Cardiac septum (tissue), 1 donor: ENCODE measurements around the gene RALBP1. TPM values are rescaled to one million over a fixed set of nuclear protein-coding genes. Genes with fewer than 3 reads are reported as not detected.
"Not testable (repeated sequence)": the region's sequence is repeated elsewhere in the genome, so short reads cannot be mapped to it uniquely, and the experiment has no call there.

Experiments used
- DNase-seq: peaks from one replicate; pipeline ENCODE4 v3.0.0-alpha.2; 2020; ENCODE audit warnings: low spot score
- intact Hi-C: fragments of 100-400 bp; cut with DNase I; formaldehyde crosslinking; loops from one replicate; pipeline ENCODE4 v1.14.0; 2022
- total RNA-seq: library from RNA; stranded (reverse); fragmentation: NEBNext Ultra II Directional; extraction: Animal tissue kit (Norgen Biotek cat#: 25700); gene quantifications from one replicate; pipeline ENCODE4 v1.2.1, GENCODE V29; 2021
- donor health status: DM: no; HTN: no; CAD: no.

RALBP1 gene
- total RNA-seq, 1 donor from 2014 or later = 51.0 TPM

DNA sequence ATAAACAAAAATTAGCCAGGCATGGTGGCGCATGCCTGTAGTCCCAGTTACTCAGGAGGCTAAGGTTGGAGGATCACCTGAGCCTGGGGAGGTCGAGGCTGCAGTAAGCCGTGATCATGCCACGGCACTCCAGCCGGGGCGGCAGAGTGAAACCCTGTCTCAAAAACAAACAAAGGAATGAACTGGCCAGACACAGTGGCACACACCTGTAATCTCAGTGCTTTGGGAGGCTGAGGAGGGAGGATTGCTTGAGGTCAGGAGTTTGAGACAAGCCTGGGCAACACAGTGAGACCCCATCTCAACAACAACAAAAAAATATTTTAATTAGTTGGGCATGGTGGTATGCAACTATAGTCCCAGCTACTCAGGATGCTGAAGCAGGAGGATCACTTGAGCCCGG, 24.4 kb upstream of the RALBP1 start:
- DNase-seq, intact Hi-C loops: not testable (repeated sequence)

DNA sequence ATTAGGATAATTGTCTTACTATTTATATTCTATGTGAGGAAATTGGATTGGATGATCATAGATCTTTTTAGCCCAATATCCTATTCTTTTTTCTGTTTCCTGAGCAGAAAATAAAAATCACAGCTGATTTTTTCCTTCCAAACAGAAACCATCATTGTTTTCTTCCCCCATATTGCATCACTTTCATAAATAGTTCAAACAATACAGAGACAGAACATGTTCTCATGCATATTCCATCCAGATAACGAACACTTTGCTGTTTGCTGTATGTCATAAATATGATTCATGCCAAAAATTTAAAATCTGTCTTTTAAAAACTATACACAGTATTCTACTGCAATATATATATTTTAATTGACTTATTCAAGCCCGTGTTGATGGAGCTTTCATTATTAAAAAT, 22.0 kb upstream of the RALBP1 start:
- intact Hi-C loops = no loop called here
- DNase-seq = no peak

DNA sequence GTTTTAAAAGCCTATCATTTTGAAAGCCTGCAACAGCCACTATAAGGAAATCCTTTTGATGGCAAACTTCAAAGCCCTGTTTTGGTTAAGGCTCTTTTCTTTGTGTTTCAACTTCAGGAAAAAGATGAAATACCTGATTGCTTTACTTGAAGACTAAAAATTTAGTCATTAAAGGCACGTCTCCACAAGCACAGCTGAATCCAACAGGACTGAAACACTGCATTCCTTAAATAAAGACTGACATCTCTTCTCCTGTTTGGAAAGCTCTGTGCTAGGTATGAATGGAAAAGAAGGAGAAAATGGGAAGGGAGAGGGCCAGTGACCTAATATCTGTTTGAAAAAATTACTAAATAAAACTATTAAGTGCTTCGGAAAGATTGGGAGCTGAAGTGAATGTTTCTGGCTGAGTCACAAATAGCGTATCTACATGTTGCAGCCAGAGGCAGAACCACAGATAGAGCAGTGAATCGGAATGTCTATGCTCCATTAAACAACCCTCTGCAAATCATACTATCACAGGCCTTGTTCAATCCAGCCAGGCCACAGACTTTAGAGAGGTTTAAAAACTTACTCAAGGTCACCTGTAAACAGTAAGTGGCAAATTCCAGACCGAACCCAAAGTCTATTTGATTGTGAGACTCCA, 21.1 kb upstream of the RALBP1 start:
- intact Hi-C loops = no loop called here
- no peak for DNase-seq

DNA sequence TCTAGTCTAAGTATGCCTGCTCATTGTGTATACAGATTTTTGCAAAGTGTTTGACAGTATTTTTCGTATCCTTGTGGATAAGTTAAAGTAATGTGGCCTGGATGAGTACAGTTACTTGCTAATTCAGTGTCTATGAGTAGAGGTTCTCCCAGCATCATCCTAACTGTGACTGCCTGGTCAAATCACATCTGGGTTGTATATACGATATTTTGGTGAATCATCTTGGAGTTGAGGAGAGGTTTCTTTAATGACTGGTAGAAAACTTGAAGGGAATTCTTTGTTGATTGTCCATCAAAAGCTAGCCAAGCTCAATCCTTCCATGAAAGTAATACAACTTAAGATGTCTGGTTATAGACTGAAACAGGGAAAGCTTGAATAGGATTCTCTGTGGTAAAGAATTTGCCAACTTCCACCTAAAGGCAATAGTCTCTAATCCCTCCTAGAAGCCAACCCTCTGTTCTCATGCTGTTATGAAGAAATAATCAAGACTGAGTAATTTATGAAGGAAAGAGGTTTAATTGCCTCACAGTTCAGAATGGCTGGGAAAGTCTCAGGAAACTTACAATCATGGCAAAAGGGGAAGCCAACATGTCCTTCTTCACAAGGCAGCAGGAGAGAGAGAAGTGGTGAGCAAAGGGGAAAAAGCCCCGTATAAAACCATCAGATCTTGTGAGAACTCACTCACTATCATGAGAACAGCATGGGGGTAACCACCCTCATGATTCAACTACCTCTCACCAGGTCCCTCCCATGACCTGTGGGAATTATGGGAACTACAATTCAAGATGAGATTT, 19.4 kb upstream of the RALBP1 start:
- no peak for DNase-seq
- intact Hi-C loops = no loop called here

DNA sequence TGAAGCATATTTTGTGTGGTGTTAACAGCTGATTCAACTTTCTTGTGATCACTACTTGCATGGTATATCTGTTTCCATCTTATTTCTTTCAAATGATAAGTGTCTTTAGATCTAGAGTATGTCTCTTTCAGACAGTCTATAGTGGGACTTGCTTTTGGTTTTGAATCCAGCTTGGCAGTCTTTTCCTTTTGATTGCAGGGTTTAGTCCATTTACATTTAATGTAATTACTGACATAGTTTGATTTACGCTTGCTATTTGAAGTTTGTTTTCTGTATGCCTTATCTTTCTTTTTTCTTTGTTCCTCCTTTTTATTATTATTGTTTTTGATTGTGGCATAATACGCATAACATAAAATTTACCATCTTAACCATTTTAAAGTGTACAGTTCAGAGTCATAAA, 9.2 kb upstream of the RALBP1 start:
- DNase-seq = no peak
- intact Hi-C loops = no loop called here

DNA sequence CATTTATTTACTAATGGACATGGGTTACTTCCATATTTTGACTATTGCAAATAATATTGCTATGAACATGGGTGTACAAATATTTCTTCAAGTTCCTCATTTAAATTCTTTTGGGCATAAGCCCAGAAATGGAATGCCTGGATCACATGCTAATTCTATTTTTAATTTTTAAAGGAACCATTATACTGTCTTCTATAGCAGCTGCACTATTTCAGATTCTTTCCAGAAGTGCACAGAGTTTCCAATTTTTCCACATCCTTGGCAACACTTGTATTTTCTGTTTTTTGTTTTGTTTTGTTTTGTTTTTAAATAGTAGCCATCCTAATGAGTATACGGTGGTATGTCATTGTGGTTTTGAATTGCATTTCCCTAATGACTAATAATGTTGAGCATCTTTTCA, 8.5 kb upstream of the RALBP1 start:
- intact Hi-C loops = no loop called here
- DNase-seq = no peak

DNA sequence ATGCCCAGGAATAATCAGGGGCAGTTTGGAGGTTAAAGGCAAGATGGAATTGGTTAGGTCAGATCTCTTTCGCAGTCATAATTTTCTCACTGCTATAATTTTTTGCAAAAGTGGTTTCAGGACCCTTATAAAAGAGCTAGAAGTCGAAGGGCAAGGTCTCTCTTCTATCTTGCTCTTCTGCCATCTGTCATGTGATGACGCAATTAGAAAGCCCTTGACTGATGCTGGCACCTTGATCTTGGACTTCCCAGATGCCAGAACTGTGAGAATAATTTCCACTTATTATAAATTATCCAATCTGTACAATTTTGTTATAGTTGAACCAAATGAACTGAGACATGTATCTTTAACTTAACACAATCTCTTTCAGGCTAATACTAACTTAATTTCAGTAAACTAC, 6.3 kb upstream of the RALBP1 start:
- no peak for DNase-seq
- intact Hi-C loops = no loop called here

DNA sequence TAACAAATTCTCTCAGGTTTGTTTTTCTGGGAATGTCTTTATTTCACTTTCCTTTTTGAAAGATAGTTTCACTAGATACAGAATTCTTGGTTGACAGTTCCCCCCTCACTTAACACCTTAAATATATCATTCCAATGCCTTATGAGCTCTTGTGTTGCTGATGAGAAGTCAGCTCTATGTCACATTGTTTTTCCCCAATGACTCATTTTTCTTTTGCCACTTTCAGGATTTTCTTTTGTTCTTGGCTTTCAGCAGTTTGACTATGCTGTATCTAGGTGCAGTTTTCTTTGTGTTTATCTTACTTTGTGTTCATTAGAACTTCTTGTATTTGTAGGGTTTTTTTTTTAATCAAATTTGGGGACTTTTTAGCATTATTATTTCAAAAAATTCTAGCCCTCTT, 5.6 kb upstream of the RALBP1 start:
- no peak for DNase-seq
- intact Hi-C loops = loop anchor here (10.0 kb wide), 2 partner anchors 135 to 325 kb away; partner anchors contain the start of gene TWSG1

DNA sequence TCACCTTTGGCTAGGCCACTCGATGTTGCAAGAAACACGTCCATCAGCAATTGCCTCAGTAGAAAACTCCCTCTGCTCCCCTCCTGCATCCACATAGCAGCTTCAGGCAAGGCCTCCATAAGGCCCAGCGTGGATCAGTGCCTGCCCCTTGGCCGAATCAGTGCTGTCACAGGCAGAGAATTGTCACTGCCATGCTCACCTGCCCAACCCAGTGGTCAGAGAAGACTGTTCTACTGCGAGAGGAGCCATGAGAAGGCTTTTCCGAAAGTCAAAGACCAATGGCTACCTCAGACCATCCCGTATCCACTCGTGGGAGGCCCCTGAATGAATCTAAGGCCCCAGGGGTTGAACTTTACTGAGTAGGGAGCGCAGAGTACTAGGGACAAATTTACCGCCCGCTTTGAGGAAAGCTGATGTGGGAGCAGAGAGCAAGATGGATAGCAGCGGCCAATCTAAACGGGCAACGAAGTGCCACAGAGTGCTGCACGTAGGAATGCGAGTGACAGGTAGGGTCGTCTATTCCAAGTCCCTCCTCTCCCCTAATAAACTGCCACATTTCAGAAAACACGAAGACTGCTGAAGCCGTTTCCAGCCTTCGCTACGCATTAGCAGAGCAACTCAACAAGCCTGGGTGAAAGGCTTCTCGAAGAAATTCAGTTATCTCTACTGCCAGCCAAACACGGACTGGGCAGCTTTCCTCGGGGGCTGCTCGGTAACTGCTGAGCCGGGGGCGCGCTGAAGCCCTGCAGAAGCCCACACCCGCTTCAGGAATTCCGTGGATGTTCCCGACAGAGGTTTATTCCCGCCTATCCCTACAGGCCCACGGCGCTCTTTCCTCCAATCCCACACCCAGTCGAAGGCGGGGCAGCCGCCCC, 968 bp upstream of the RALBP1 start:
- intact Hi-C loops = loop anchor here (10.0 kb wide), 2 partner anchors 140 to 330 kb away; partner anchors contain the start of gene TWSG1
- DNase-seq = no peak

DNA sequence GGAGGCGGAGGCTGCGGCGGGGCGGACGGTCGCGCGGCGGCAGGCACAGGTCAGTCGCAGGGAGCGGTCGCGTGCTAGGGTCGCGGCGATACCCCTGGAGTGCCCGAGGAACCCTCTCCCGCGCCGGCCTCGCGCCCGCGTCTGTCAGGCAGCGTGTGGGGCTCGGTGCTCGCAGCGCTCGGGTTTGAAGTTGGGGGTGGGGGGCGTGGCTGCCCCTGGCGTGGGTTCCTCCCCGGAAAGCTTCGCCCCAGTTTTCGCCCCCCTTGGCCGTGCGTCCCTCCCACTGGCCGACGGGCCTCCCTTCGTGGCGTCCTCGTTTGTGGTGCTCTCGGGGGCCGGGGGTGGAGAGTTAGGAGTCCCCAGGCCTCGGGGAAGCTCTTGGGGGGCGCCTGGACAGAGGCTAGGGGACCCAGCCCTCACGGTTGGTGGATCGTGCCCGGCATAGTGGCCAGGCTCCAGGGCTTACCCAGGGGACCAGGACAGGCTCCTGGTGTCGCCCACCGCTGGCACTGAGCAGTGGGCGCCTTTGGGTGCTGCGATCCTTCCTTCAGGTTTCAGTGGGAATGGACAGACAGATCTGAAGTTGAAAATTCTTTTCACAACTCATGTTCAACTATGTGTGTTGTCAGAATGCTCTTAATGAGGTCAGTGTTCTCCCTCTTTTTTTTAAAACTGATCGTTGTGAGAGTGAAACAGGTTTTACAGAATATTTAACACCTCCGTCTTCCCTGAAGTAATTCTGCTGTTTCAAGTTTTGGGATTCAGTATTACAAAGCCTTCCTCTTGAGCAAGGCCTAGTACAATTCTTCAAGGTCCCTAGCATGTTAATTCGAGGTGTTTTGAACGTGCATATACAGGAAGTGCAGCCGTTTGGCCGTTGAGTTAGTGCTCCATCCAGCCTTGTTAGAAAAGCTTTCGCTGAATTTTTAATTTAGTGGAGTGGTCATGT, 604 bp downstream of the RALBP1 start:
- intact Hi-C loops = loop anchor here (5.0 to 10.0 kb wide), 3 partner anchors 41 to 331 kb away; partner anchors contain the start of gene TWSG1
- no peak for DNase-seq

DNA sequence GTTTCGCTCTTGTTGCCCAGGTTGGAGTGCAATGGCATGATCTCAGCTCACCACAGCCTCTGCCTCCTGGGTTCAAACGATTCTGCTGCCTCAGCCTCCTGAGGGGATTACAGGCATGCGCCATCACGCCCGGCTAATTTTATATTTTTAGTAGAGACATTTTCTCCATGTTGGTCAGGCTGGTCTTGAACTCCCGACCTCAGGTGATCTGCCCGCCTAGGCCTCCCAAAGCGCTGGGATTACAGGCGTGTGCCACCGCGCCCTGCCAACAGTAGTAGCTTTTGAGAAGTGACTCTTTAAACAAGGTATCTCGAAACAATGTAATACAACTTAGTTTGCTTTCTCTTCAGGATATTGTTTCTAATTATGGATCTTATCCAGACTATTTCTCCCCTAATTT, 1.6 kb downstream of the RALBP1 start:
- not testable (repeated sequence) for DNase-seq
- intact Hi-C loops = loop anchor here (5.0 to 10.0 kb wide), 3 partner anchors 40 to 332 kb away; partner anchors contain the start of gene TWSG1

DNA sequence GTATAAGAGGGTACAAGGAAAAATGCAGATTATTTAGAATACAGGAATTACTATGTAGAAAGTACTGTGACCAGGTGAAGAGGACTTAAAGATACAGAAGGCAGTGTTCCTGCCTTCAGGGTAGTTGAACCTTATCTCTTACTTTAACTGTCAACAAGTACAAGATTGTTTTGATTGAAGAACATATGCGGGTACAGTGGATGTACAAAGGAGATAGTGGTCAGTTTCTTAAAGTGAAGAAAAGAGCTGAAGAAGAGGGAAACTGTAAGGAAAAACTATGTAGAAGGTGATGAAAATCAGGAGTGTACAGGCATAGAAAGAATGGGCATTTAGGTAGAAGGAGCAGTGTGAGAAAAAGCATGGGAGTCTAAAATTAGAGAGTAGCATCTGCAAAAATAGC, 2.2 kb downstream of the RALBP1 start:
- intact Hi-C loops = loop anchor here (5.0 to 10.0 kb wide), 3 partner anchors 40 to 333 kb away; partner anchors contain the start of gene TWSG1
- no peak for DNase-seq

DNA sequence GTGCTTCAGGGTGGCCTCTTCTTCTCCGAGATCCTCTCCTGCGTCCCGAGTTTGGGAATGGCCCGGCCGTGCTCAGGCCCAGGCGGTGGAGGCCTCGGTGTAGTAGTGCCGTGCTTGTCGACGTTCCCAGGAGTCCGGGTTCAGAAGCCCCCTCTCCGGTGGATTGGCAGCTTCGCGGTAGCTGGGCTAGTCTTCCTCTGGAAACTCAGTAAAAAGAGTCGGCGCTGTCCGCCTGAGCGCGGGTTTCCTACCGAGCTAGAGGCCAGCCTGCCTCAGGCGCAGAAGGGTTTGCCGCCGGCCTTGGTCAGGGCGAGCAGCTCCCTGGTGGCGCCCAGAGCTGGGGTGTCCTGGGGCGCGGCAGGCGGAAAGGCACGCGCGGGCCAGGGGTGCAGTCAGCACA, 3.2 kb downstream of the RALBP1 start:
- no peak for DNase-seq
- intact Hi-C loops = loop anchor here (5.0 to 10.0 kb wide), 3 partner anchors 39 to 334 kb away; partner anchors contain the start of gene TWSG1

DNA sequence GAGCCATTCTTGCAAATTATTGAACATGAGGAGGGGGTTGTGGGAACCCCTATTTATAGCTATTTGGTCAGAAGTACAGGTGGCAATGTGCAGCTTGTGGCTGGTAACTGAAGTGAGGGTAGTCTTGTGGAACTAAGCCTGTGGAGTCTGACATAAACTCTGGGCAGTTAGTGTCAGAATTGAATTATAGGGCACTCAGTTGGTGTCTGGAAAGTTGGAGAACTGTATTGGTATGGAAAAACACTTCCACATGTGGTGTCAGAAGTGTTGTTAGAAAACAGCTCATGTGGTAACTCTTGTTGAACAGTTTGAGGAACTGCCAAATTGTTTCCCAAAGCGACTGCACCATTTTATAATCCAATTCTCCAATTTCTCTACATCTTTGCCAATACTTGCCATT, 7.5 kb downstream of the RALBP1 start:
- intact Hi-C loops = no loop called here
- no peak for DNase-seq

DNA sequence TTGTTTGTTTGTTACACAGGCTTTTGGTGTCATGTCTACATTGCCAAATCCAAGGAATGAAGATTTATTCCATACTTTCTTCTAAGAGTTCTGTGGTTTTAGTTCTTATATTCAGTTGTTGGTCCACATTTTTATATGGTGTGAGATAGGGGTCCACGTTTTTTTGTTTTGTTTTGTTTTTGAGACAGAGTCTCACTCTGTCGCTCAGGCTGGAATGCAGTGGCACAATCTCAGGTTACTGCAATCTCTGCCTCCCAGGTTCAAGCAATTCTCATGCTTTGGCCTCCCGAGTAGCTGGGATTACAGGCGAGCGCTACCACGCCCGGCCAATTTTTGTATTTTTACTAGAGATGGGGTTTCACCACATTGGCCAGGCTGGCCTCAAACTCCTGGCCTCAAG, 8.2 kb downstream of the RALBP1 start:
- no peak for DNase-seq
- intact Hi-C loops = no loop called here

DNA sequence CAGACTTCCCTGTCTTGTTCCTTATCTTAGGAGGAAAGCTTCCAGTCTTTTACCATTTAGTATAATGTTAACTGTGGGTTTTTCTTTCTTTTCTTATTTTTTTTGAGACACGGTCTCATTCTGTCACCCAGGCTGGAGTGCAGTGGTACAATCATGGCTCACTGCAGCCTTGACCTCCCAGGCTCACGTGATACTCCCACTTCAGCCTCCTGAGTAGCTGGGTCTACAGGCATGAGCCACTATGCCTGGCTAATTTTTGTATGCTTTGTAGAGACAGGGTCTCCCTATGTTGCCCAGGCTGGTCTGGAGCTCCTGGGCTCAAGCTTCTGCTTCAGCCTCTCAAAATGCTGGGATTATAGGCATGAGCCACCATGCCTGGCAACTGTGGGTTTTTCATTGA, 9.5 kb downstream of the RALBP1 start:
- intact Hi-C loops = not testable (repeated sequence)

DNA sequence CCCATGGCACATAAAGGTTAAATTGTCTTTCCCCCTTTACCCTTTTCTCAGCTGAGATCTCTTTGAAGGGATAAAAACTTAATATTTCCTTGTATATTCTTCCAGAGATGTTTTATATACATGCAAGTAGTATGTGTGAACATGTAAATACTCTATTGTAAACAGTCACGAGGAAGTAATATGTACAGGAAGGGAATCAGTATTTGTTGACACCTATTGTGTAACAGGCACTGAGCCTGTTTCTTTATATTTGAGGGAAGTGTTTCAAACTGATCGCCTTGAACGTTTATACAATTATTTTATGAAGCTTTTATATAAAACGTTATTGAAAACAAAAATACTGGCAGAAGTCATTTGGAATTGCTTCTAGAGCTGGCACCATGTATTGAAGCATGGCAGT, 13.2 kb downstream of the RALBP1 start:
- intact Hi-C loops = no loop called here

More for the DNA sequence above, 9.5 kb downstream of the RALBP1 start:
- DNase-seq = not testable (repeated sequence)

DNA sequence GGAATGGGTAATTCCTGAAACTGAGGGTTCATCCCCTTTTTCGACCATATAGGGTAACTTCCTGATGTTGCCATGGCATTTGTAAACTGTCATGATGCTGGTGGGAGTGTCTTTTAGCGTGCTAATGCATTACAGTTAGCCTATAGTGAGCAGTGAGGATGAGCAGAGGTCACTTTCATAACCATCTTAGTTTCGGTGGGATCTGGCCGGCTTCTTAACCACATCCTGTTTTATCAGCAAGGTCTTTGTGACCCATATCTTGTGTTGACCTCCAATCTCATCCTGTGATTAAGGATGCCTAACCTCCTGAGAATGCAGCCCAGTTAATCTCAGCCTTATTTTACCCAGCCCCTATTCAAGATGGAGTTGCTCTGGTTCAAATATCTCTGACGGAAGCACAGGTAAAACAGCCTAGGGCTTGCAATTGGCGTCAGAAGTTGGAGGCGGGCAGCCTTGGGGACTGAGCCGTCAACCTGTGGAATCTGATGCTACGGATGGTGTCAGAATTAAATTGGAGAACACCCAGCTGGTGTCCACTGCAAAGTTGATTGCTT, 19.5 kb downstream of the RALBP1 start:
- no peak for DNase-seq
- intact Hi-C loops = no loop called here

More for the DNA sequence above, 13.2 kb downstream of the RALBP1 start:
- no peak for DNase-seq
